Stimulated activated CD4-positive, alpha-beta T cell treated with anti-CD3 and anti-CD28 coated beads, TNF-alpha, amount 100 ng/mL, for 24 hours (primary cell): ENCODE measurements around the gene PAK6.

Experiments
- DNase-seq, 3 experiments: peaks; one replicate each; pipeline ENCODE4 v3.0.0-alpha.2; 2020; ENCODE audit warnings: low read depth in 3 of 3

The PAK6 gene

GRCh38 chr15:40238532-40239403, at the start of gene PAK6:
PAK6 (plus strand) TSS chr15:40239063; CDS start chr15:40264786, 25,723 bp downstream.
- peak in 1 of 3 experiments; percentile 44 for DNase-seq

GRCh38 chr15:40190591-40190990, 48.3 kb upstream of the PAK6 start:
- no peak for DNase-seq

DNA sequence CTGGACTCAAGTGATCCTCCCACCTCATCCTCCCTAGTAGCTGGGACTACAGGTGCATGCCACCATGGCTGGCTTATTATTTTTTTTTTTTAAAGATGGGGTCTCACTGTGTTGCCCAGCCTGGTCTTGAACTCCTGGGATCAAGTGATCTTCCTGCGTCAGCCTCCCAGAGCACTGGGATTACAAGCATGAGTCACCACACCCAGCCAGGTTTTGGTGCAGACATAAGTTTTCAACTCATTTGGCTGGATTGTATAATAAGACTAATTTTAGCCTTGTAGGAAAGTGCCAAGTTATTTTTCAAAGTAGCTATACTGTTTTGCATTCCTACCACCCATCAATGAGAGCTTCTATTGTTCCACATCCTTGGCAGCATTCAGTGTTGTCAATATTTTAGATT, 45.9 kb upstream of the PAK6 start:
- no peak for DNase-seq

GRCh38 chr15:40197434-40197833, 41.4 kb upstream of the PAK6 start:
- no peak for DNase-seq

DNA sequence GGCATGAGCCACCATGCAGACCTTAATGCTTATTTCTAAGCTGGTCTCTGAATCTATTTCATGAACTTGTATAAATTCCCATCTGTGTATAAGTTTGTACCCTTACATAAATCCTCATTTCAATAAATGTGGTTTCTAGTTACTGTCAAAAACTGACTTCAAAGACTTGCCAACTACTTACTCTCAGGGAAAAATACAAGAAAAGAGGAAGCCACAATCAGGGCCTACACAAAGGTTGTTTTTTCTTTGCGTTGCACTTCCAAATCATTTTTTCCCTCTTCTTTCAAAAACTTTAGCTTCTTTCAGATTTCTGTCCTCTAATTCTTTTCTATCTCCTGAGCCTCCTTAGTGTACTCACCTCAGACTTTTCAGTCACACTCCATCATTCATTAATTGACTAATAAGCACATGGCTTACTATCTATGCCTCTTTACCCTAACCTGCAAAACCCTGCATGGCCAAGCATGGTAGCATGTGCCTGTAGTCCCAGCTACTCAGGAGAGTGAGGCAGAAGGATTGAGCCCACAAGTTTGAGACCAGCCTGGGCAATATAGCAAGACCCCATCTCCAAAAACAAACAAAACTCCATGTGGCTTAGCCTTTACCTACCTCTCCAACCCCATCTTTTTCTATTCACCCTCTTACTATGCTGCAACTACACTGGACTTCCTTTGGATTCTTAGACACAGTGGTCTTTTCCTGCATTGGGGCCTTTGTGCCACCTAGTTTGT, 40.3 kb upstream of the PAK6 start:
- DNase-seq, result no peak

DNA sequence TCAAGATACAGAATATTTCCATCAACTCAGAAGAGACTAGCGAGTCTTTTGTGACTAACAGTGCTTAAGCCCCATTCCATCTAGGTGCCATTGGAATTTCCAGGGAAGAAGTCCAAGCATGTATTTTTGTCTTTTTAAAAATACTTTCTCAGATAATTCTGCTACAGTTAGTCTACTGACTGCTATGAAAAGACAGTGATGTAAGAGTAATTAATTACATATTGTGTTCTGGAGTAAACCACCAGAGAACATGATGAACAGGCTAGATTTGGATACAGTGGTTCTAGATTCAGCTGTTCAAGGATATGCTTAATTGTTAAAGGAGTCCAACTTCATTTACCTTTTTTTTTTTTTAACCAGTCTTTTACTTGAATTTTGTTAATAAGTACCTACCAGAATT, 34.8 kb upstream of the PAK6 start:
- no peak for DNase-seq

DNA sequence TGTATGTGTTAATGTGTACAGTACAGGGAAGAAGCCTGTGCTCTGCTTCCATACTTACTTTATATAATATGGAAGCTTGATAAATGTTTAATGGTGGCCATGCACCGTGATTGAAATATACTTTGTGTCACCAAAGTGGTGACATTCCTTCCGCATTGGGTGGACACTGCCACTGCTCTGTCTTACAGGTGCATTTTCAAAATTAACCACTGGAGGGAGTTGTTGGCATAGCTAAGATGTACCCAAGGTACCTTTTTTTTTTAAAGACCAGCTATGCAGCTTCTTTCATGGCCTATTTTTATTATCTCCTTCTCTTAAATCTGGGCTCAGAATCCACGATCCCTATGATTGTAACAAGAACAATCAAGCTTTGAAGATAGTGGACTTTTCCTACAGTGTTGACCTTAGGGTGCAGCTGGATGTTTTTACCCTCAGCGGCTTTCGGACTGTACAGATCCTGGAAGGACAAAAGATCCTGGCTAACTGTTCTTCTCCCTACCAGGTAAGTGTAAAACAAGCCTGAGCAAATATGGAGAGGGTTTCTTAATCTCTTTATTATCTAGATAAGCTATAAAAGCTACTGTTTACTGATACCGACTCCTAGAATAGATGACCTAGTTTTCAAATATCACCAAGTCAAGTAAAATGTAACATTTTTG, 21.6 kb upstream of the PAK6 start:
- peak in 1 of 3 experiments; percentile 33 for DNase-seq

DNA sequence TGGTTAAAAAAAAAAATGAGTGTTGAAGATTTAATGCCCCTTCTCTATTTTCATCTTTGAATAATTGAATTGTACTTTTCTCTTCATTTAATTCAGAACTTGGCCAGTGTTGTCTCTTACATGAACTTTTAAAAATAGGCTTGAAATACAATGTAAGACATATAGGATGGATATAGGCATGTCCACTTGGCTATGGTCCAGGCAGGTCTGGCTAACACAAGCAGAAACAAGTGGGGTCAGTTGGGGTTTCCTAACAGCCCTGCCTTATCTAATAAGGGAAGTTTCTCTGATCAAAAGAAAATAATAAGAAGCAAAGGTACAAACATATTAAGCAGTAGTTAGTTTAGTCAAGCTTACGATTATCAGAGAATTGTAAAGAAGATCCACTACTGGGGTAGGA, 19.1 kb upstream of the PAK6 start:
- DNase-seq, result no peak

DNA sequence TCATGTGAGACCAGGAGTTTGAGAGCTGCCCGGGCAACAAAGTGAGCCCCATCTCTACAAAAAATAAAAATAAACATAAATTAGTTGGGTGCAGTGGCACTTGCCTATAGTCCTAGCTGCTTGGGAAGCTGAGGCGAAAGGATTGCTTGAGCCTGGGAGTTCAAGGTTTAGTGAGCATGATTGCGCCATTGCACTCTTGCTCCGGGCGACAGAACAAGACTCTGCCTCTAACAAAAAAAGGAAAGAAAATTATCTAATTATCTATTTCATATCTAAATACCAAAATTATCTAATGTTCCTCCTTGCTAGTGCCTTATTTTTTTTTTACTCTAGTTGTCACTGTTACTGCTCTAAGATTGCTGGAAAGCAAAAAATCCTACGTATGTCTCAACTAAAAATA, 16.7 kb upstream of the PAK6 start:
- DNase-seq, result no peak

- DNase-seq, result no peak
Measured at GRCh38 chr15:40226736-40227135, 12.1 kb upstream of the PAK6 start.

DNA sequence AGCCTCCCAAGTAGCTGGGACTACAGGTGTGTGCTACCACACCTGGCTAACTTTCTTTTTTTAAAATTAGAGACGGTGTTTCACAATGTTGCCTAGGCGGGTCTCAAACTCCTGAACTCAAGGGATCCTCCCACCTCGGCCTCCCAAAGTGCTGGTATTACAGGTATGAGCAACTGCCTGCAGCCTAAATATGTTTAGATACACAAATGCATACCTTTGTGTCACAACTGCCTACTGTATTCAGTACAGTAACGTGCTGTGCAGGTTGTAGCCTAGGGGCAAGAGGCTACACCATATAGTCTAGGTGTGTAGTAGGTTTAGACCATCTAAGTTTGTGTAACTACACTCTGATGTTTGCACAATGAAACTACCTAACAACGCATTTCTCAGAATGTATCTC, 9.5 kb upstream of the PAK6 start:
- DNase-seq, result no peak

DNA sequence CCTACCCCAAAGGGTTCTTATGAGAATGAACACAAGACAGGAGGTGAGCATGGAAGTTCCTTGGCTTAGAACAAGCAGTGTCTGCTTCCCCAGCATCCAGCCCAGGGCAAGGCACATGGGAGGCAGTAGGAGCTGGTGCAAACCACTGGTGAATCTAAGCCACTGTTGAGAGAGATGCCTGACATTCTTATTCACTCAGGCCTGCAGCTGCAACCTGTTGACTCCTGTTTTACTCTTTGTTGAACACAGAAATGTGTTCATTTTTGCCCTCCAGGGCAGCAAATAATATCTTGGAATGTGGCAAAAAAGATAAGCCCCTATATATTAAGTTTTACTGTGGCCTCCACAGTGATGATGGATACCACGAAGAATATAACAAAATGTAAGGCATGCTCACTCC, 8.9 kb upstream of the PAK6 start:
- DNase-seq, result no peak

- DNase-seq, result no peak
Measured at GRCh38 chr15:40232625-40233070, 6.2 kb upstream of the PAK6 start.

DNA sequence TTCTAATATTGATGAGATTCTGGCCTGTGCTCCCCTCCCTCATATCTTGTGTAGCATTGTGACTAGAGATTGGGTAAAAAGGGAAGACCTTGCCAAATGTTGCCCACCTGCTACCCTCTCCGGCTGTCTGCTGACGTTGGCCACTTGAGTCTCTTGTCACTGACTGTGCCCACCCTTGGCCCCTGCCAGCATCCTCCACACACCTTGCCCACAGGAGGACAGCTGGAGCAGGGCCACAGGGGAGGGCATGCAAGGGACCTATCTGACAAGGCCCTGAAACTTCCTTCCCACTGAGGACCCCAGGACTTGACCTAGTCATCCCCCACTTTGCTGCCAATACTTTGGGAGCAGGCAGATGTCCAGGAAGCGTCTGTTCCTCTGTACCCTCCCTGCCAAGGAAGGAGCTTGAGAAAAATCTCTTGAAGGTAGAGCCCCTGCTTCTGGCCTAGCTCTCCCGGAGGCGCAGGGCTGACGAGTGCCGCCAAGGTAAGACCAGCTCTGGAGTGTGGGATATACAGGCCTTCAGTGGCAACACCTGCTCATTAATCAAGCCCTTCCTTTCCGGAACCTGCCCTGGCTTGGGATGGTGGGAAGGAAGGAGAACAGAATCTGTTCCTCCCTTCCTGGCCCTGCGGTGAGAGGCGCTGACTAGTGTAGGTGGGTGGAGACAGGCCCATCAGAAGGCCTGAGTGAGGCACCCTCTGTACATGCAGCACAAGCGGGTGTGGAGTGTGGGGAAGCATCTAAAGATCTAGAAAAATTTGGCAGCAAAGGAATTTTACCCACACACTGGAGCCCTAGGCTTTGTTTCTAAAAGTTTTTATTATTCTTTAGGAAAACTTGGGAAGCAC, 4.9 kb upstream of the PAK6 start:
- no peak for DNase-seq

DNA sequence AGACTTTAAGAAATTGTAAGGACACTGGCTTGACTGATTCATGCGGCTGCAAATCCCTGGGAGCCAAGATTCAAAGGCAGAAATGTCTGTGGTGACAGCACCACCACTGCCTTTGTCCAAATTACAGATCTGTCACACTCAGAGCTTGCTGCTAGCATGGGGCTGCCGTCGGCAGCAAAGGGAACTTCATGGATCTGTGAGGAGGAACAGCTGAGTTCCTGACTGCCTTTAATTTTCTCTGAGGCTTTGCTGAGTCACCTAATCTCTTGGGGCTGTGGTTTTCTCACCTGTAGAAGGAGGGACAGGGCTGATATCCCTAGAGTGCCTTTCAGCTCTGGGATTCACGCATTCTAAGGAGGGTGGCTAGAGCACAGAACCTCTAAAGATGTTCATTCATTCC, 4.1 kb upstream of the PAK6 start:
- no peak for DNase-seq

DNA sequence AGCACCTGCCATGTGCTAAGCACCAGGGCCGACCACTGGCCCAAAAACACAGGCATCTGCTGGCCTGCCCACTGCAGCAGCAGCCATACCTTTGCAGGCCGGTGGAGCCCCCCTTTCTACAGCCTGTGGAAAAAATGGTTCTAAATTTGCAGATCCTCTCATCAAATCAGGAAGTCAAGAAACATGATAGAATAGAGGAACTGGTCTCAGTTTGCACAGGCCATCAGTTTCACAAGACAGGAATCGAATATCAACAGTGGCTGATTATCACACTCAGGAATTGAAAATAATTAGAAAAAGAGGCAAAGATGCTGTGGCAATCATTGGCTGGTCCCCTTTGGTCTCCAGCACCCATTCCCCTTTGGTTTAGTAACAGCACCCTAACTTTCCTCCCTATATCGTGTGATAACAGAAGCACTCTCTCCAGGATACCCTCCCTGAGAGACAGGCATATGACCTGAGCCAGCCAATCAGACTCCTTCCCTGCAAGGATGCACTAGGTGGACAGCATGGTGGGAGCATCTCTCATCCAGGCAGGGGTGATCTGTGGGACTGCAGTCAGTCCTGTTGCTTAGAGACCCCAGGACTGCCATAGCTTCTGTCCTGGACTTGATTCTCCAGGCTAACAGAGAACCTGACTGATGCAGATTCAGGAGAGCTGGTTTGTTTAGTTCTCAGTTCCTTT, 3.5 kb upstream of the PAK6 start:
- DNase-seq, result no peak

GRCh38 chr15:40239404-40239692, 485 bp downstream of the PAK6 start:
- DNase-seq, result no peak

DNA sequence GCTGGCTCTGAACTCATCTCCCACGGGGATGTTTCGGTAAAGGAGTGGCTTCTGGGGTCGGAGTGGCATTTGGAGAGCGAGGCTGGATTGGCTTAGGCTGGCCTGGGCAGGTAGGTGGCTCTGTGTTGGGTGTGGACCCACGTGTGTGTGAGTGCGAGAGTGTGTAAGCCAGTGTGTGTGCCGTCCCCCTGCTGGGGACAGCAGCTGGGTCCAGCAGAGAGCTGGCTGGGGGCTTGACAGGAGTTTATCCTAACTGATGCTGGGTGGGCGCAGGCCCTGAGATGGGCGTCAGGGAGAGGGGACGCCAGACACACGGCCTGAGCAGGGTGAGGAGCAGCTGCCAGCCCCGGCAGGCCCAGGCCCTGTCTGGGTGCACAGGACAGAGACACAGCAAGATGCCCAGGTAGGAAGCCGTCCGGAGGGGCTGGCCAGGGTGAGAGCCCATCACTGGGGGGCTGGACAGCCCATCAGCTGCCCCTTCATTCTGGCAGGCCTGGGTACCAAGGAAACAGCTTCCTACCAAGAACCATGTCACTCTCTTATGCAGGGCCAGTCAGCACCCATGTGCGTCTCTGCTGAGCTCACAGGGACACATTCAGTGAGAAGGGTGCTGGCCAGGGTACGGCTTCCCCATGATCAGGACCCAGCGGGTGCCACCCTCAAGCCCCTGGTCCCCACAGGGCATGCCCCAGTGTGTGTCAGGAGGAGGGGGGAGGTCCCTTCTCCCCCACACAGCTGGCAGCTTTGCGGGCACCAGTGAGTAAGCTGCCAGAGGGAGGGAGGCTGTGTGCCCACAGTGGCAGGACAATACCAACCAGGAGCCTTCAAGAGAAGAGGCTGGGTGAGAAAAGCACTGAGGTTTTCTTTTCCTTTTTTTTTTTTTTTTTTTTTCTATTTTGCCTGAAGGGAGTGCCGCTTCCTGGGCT, 1.1 kb downstream of the PAK6 start:
- no peak for DNase-seq

DNA sequence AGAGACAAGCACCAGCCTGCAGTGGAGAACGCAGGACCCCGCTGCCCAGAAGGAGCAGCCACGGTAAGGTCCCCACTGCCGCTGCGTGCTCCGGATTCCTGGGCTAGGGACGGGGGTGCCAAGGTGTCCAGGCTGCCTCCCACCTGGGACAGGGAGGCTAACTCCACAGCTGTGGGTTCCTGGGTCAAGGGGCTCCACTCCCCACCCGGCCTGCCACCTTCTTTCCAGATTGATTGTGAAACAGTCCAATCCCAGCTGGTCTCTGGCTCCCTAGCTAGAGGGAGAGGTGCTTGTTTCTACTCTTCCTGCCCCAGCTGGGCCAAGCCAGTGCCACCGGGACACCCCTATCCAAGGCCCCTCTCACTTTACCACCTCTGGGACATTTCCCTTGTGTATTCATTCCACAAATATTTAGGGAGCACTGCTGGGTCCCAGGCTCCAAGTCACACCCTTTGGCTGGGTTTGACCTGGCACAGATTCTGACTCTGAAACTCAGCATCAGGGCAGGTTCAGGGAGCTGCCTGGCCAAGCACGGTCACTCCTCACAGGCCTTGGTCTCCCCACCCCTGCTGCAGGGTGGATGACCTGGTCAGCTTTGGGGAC, 1.9 kb downstream of the PAK6 start:
- no peak for DNase-seq
